GM12878 (cell line): ENCODE data around the gene JAKMIP1. TPM values are rescaled to one million over a fixed set of nuclear protein-coding genes. Genes with fewer than 3 reads are reported as not detected.

Experiments used
- ATAC-seq: fragments of 200-7000 bp; cut with Tn5 transposase; 3 replicates; pipeline ENCODE4 v1.9.1; 2020; ENCODE audit warnings: mild to moderate bottlenecking, moderate library complexity
- BruUV-seq: library from RNA; stranded (reverse); fragments of 400-500 nt; replicated peaks from 2 replicates; lab custom pipeline; 2021; lab: Mats Ljungman, UMichigan
- CTCF ChIA-PET: fragments of 300-600 bp; sonication (Branson Sonifier 250); formaldehyde crosslinking; extraction: SDS; loops from one replicate; lab custom pipeline; 2021; ENCODE audit warnings: inconsistent platforms; lab: Yijun Ruan, JAX
- POLR2A ChIA-PET: fragments of 350-600 bp; formaldehyde crosslinking; extraction: SDS; loops from one replicate; lab custom pipeline; 2021; ENCODE audit warnings: inconsistent platforms; lab: Charles Lee
- RAD21 ChIA-PET: fragments of 300-600 bp; sonication (Branson Sonifier 250); formaldehyde crosslinking; loops from one replicate; lab custom pipeline; 2023; ENCODE audit warnings: antibody characterized with exemption; ENCODE audit not compliant: unreplicated experiment; lab: Charles Lee
- SMC1A ChIA-PET: fragments of 300-600 bp; sonication (Branson Sonifier 250); formaldehyde crosslinking; loops from one replicate; lab custom pipeline; 2023; ENCODE audit not compliant: unreplicated experiment, uncharacterized antibody; lab: Charles Lee
- DNase-seq: peaks from one replicate; pipeline ENCODE4 v3.0.0-alpha.2; 2011; ENCODE audit warnings: low read depth, low spot score
- FAIRE-seq: peaks from 3 replicates; lab custom pipeline; 2011; peaks lifted over from hg19 to GRCh38; lab: Jason Lieb, UNC
- H2AFZ ChIP-seq: 2 replicates; pipeline ENCODE4 v1.6.0; 2011; ENCODE audit warnings: low read depth, low read length, control low read depth; ENCODE audit not compliant: control insufficient read depth
- H3K27ac ChIP-seq: 2 replicates; pipeline ENCODE4 v1.5.1; 2011; ENCODE audit warnings: control low read depth; ENCODE audit not compliant: control insufficient read depth, insufficient read depth
- H3K27me3 ChIP-seq, 2 experiments: replicated peaks in 1 of 2; 2 replicates each; pipeline versions ENCODE4 v1.6.0 to v1.6.1; 2011; ENCODE audit warnings: low read length in 1 of 2; ENCODE audit not compliant: control insufficient read depth in 2 of 2, insufficient read depth in 2 of 2
- H3K36me3 ChIP-seq, 2 experiments: 2 replicates each; pipeline ENCODE4 v1.5.1; 2011; ENCODE audit warnings: low read length in 1 of 2; ENCODE audit not compliant: control insufficient read depth in 2 of 2, insufficient read depth in 2 of 2
- H3K4me1 ChIP-seq: 2 replicates; pipeline ENCODE4 v1.6.1; 2011; ENCODE audit warnings: mild to moderate bottlenecking, low read length, moderate library complexity, mixed read lengths; ENCODE audit not compliant: control insufficient read depth, insufficient read depth
- H3K4me2 ChIP-seq: 2 replicates; pipeline ENCODE4 v1.6.0; 2011; ENCODE audit warnings: control low read depth; ENCODE audit not compliant: control insufficient read depth, insufficient read depth
- H3K4me3 ChIP-seq: fragments of 200-600 bp; sonication (generic); 2 replicates; pipeline ENCODE4 v1.5.1; 2016
- H3K79me2 ChIP-seq: 2 replicates; pipeline ENCODE4 v1.6.0; 2011; ENCODE audit warnings: low read length; ENCODE audit not compliant: control insufficient read depth, insufficient read depth
- H3K9ac ChIP-seq: 2 replicates; pipeline ENCODE4 v1.8.0; 2011; ENCODE audit warnings: low read length, control low read depth, mixed read lengths; ENCODE audit not compliant: control insufficient read depth, insufficient read depth
- H3K9me3 ChIP-seq: replicated peaks from 3 replicates; pipeline ENCODE4 v1.5.1; 2011; ENCODE audit warnings: mild to moderate bottlenecking, low read length; ENCODE audit not compliant: control insufficient read depth, insufficient read depth
- H4K20me1 ChIP-seq: 2 replicates; pipeline ENCODE4 v1.6.0; 2011; ENCODE audit not compliant: control insufficient read depth, insufficient read depth
- BCL3 ChIP-seq: IDR thresholded peaks from 2 replicates; pipeline ENCODE4 v1.6.1; 2011; ENCODE audit warnings: borderline replicate concordance, low read depth, mild to moderate bottlenecking, moderate library complexity, low read length; ENCODE audit not compliant: insufficient read depth, poor library complexity, severe bottlenecking
- BRCA1 ChIP-seq: IDR thresholded peaks from 2 replicates; pipeline ENCODE4 v1.6.1; 2011; ENCODE audit warnings: low read depth, low read length, improper control_type of control experiment
- CREB1 ChIP-seq: IDR thresholded peaks from 2 replicates; pipeline ENCODE4 v1.6.1; 2012; ENCODE audit warnings: low read depth, mild to moderate bottlenecking, inconsistent platforms
- MTA2 ChIP-seq: fragments of 450-650 bp; IDR thresholded peaks from 2 replicates; pipeline ENCODE4 v1.6.1; 2016; ENCODE audit warnings: low read depth, mild to moderate bottlenecking, moderate library complexity
- MYB ChIP-seq: fragments of 150-350 bp; IDR thresholded peaks from 2 replicates; pipeline ENCODE4 v1.6.1; 2014; ENCODE audit warnings: mild to moderate bottlenecking, low read depth, low read length, borderline replicate concordance
- NR2F1 ChIP-seq: fragments of 450-650 bp; conservative IDR thresholded peaks from 2 replicates; pipeline ENCODE4 v1.6.1; 2017; ENCODE audit warnings: mild to moderate bottlenecking
- PAX8 ChIP-seq: fragments of 450-650 bp; IDR thresholded peaks from 2 replicates; pipeline ENCODE4 v1.6.1; 2017; ENCODE audit warnings: mild to moderate bottlenecking, moderate library complexity
- PML ChIP-seq: IDR thresholded peaks from 2 replicates; pipeline ENCODE4 v1.6.1; 2012; ENCODE audit warnings: low read length, inconsistent platforms
- SREBF1 ChIP-seq: IDR thresholded peaks from 2 replicates; pipeline ENCODE4 v1.6.1; 2012; ENCODE audit warnings: mild to moderate bottlenecking, low read length
- ZBTB33 ChIP-seq: fragments of 450-650 bp; IDR thresholded peaks from 2 replicates; pipeline ENCODE4 v1.6.1; 2017; ENCODE audit warnings: mild to moderate bottlenecking
- ZBTB4 ChIP-seq: fragments of 450-650 bp; formaldehyde crosslinking; IDR thresholded peaks from 2 replicates; pipeline ENCODE4 v1.4.0; 2022; ENCODE audit warnings: mild to moderate bottlenecking, moderate library complexity
- WGBS: methylation state at CpG from one replicate; pipeline ENCODE4 v1.1.6; 2016; ENCODE audit warnings: low lambda C conversion rate; ENCODE audit not compliant: insufficient replicate concordance, insufficient coverage; ENCODE audit errors: missing lambda C conversion rate; 5-methylcytosine and 5-hydroxymethylcytosine counted together
- in situ Hi-C: fragments of 300-500 bp; cut with MboI; formaldehyde crosslinking; loops from 9 replicates; pipeline ENCODE4 v1.14.3; 2018; ENCODE audit warnings: mixed read lengths
- intact Hi-C: fragments of 100-400 bp; cut with micrococcal nuclease; formaldehyde crosslinking; loops from one replicate; pipeline ENCODE4 v1.14.2; 2022; ENCODE audit not compliant: unreplicated experiment
- polyA plus RNA-seq, 11 experiments: library from polyadenylated mRNA; depleted of rRNA in 4 of 11; unstranded in 6 of 11; stranded (reverse) in 5 of 11; fragments of >200 nt; fragmentation: Nextera tagmentation in 4 of 11; fragmentation: Illumina TruSeq in 1 of 11; extraction: Ambion mirVana in 4 of 11; extraction: Trizol in 1 of 11; gene quantifications; 1 replicate in 1 of 11; 2 replicates in 10 of 11; pipeline versions ENCODE4 v1.2.1 to v1.2.3, GENCODE V29; 2011 to 2016; ENCODE audit warnings: inconsistent platforms in 2 of 11, missing spikeins in 2 of 11, low read depth in 1 of 11
- total RNA-seq, 4 experiments: library from RNA; depleted of rRNA in 3 of 4; stranded (reverse); fragments of >200 nt in 3 of 4; fragmentation: Illumina TruSeq in 1 of 4; extraction: Trizol in 1 of 4; gene quantifications; 2 replicates each; pipeline versions ENCODE4 v1.2.1 to v1.2.3, GENCODE V29; 2013 to 2021

JAKMIP1 gene
- total and polyA plus RNA-seq, 10 of the 15 experiments (the other 5 are each of a cell fraction or from before 2014, with no cell fraction given), result 0.52 to 16.7 (median 12.3) TPM

GRCh38 chr4:6169239-6169638 is 31.1 kb downstream of the JAKMIP1 start (continued):
- no peak for TF ChIP-seq ZBTB4 (CRISPR knock-in tag)
- TF ChIP-seq MTA2, result no peak
- TF ChIP-seq NR2F1, result no peak
- no peak for TF ChIP-seq CREB1
- peak; percentile 41; the same call in 1 of the 2 replicates for TF ChIP-seq ZBTB33

GRCh38 chr4:6165766-6166165 is 34.6 kb downstream of the JAKMIP1 start:
- H3K36me3 ChIP-seq, result no peaks in the 10 kb centered on the region; a peak in 1 of 4 replicates
- no TSS peak for BruUV-seq
- H4K20me1 ChIP-seq, result no peaks in the 10 kb centered on the region
- SMC1A ChIA-PET, result no interaction called here
- no peak overlapping the region for H3K9ac ChIP-seq
- no peak overlapping the region for H2AFZ ChIP-seq
- CTCF ChIA-PET, result no interaction called here
- H3K9me3 ChIP-seq, result peaks cover 7% of the 10 kb centered on the region
- DNase-seq (no peak), FAIRE-seq (no peak), ATAC-seq (no peak)
- intact Hi-C loops, result no loop called here
- POLR2A ChIA-PET, result no interaction called here
- RAD21 ChIA-PET, result interaction anchor here (1.3 to 2.2 kb wide), 2 partner anchors 26 to 35 kb away, joined by 4 to 5 read pairs; partner anchors contain the start of gene JAKMIP1
- peaks cover 3% of the 10 kb centered on the region; the same call in 1 of the 2 replicates for H3K79me2 ChIP-seq
- H3K27me3 ChIP-seq, result no peaks in the 10 kb centered on the region
- in situ Hi-C loops, result no loop called here
- H3K4me1 ChIP-seq, result no peaks in the 10 kb centered on the region
- H3K4me3 ChIP-seq, result no peak overlapping the region
- 97% methylated on average over 6 of the region's 6 CpGs for WGBS
- no peak overlapping the region for H3K4me2 ChIP-seq
- no peak overlapping the region for H3K27ac ChIP-seq
- TF ChIP-seq MYB (no peak), BRCA1 (no peak), BCL3 (no peak), SREBF1 (no peak), PAX8 (no peak), PML (no peak)
